NCI-H2107 treated with DMSO at 0.1 percent for 48 hours (cell line): ENCODE measurements around the gene BCL2A1.
"Not testable (repeated sequence)": the region's sequence is repeated elsewhere in the genome, so short reads cannot be mapped to it uniquely, and the experiment has no call there.

ENCODE experiments used
- DNase-seq: peaks from one replicate; lab custom pipeline; 2025; ENCODE audit not compliant: unreplicated experiment; lab: John Stamatoyannopoulos, UW

BCL2A1 gene

GRCh38 chr15:79989682-79990081 lies 18.7 kb upstream of the BCL2A1 start:
- no peak for DNase-seq

DNA sequence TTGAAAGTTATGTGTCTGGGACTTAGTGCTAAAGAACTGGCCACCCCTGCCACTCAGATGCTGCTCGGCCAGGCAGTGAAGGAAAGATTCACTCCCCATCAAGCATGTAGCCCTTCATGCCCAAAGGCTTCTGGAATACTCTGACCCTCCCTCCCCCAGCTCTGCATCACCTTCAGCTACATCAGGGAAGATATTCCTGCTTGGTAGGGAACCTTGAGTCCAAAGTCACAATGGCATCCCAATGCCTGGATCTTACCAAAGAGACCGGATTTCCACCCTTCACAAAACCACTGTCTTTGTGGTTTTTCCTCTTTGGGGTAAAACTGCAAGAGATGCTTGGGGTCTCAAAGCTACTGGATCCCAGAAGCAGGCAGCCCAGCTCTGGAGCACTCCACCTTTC lies 18.2 kb upstream of the BCL2A1 start:
- DNase-seq = no peak

GRCh38 chr15:79988448-79989117 lies 17.6 kb upstream of the BCL2A1 start:
- no peak for DNase-seq

DNA sequence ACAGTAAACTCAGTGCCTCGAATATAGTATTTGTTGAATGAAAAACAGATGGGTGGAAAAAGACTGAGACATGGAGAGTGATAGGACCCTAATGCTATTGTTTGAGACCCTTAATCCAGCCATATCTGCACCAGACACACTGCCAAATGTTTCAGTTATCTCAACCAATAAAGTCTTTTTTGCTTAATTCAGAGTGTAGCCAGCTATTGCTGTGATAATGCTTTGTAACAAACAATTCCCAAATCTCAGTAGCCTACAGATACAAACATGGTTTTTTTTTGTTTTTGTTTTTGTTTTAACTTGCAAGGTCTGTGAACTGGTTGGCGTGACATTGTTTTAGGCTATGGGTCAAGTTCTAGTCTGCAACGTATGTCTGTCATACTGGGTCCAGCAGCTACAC lies 17.0 kb upstream of the BCL2A1 start:
- DNase-seq = no peak

DNA sequence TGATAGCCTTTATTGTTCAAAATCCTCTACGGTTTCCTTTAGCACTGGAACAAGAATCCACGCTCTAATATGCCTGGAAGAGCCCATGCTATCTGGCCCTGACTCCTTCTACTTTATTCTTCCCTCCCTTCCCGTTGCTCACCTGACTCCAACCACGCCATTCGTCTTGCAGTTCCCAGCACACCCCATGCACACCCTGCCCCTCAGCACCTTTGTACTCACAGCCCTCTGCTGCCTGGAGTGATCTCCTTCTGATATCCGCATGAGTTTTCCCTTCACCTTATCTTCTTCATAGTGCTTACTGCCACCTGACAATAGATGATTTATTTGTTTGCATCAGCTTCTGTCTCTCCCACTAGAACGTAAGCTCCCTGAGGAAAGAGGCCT lies 16.6 kb upstream of the BCL2A1 start:
- DNase-seq = no peak

- DNase-seq = peak; percentile 3
Observed at GRCh38 chr15:79981831-79982455, 10.9 kb upstream of the BCL2A1 start.

GRCh38 chr15:79978655-79979514 lies 7.9 kb upstream of the BCL2A1 start:
- DNase-seq = no peak

- DNase-seq = no peak
Observed at GRCh38 chr15:79978260-79978654, 7.3 kb upstream of the BCL2A1 start.

DNA sequence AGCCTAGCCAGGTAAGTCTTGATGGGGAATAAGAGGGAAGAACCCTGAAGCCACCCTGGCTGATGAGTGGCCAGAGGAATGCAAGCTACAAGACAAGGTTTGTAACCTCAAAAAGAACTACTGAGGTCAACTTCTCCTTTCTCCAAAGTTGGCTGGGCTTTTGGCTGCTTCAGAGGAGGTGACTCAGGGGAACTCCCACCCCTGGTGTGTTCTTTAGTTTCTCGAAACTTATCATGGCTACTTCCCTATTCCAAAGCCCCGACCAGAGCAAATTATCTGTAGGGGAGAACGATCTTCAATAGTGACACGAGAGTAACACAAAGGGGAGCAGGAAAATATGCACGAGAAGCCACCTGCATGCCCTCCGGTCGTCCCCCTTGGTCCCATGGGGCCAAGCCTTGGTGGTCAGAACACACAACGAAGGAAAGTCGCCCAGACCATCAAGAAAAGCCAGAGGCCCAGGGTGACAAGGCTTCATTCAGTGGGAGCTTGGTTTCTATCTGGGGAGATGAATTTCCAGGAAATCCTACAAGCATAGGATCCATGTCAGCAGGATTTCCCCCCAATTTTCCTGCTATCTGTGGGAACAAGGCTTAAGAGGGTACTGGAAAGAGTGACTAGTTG lies 6.5 kb upstream of the BCL2A1 start:
- DNase-seq = no peak

DNA sequence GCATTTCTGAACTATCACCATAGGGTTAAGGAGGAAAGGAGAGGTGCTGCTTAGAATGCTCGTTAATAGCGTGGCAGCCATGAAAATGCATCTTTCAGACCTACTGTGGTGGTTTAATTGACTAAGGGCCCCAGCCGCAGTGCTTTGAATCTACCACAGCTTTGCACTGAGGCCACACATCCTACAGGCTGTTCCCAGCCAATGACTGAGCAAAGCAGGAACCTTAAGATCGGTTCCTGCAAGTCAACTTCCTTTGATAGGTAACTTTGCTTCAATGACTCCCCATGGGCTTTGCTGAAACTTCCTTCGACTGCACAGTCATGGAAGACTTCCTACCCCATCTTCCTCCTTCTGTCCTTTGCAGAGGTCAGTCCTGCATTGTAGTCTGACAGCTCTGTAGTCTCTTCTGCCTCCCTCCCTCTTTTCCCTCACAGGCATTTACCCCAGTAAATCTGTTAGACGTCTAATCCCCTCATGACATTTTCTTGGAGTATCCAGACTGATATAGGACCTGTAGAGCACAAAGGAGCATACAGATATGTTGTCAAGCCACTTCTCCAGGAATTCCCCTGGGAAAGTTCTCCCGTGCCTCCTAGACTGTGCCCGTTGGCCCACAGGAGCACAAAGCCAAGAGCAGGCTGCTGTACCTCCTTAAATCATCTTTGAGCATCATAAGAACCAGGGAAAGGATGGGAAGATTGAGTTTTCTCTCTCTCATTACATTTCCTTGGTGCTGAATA lies 2.6 kb upstream of the BCL2A1 start:
- no peak for DNase-seq

- no peak for DNase-seq
Observed at GRCh38 chr15:79972863-79973262, 1.9 kb upstream of the BCL2A1 start.

GRCh38 chr15:79970181-79970580 lies 815 bp downstream of the BCL2A1 start:
- DNase-seq = no peak

DNA sequence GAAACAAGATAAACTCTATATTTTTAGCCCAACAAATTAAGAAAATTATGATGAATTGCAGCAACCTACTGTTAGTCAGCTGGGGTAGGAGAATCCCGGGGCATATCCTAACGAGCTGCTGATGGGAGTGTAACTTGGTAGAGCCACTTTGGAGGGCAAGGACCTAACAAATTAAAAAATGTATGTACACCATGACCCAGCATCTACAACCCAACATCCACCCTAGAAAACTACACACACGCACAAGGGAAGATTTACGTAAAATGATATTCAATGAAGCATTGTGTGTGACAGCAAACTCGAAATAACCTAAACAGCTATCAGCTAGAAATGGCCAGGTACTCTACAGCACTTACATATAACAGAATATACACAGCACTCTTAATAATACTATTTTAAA lies 1.9 kb downstream of the BCL2A1 start:
- no peak for DNase-seq

DNA sequence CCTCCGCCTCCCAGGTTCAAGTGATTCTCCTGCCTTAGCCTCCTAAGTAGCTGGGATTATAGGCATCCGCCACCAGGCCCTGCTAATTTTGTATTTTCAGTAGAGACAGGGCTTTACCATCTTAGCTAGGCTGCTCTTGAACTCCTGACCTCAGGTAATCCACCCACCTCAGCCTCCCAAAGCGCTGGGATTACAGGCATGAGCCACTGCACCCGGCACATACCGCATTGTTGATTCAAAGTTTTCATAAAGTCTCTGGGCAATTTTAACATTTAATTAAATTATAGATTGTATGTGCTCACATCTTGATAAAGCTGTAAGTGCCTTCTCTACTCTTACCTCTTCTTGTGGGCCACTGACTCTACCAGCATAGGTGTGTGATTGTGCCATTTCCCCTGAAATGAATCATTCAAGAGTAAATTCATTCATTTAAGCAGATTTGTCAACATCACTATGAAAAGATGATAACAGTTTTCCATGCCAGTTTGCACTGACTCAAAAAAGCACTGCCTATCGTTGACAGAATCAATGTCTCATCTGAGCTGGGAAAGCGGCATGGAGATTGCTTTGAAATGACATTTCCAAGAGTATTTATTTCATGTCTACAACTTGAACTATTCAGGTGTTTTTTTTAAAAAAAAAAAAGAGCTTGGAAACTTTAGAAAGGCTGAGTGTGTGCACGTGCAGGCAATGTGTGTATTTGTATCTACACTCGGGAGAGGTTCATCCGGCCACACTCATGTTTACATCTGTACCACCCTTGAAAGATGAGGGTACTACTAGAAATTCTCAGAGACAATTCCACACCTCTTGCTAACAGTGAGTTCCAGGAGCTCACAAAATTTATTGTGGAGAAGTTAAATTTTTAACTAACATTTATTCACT lies 3.5 kb downstream of the BCL2A1 start:
- no peak for DNase-seq

- no peak for DNase-seq
Observed at GRCh38 chr15:79966634-79967297, 4.2 kb downstream of the BCL2A1 start.

DNA sequence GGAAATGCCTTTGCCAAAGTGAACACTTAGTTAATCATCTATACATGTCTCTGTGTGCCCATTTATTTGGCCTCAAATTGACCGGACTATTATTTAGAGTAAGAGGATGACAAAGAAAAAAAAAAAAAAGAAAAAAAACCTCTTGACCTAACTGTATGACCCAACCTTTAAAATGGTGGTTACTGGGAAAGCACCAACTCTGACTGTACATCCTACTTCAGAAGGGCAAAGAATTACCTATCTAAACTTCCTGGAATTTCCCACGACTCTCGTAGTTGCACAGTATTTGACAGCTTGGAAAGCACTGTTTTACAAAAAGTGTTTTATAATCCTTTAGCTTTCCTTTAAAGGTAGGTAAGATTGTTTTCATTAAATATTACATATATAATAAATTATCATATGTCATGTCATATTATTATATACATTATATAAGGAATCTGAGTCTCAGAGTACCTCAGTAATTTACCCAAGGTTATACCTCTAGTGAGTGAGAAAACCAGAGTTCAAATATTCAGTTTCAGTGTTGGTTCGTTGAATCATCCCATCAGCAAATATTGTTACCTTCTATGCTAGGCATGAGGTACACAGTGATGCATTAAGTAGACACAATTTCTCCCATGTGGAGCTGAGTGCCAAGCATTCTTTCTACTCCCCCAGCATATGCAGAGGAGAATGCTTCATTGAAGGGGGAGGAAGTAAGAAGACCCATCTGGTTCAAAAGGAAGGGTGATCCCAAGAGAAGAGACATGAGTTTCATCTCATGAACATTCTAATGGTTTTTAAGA lies 5.0 kb downstream of the BCL2A1 start:
- no peak for DNase-seq

DNA sequence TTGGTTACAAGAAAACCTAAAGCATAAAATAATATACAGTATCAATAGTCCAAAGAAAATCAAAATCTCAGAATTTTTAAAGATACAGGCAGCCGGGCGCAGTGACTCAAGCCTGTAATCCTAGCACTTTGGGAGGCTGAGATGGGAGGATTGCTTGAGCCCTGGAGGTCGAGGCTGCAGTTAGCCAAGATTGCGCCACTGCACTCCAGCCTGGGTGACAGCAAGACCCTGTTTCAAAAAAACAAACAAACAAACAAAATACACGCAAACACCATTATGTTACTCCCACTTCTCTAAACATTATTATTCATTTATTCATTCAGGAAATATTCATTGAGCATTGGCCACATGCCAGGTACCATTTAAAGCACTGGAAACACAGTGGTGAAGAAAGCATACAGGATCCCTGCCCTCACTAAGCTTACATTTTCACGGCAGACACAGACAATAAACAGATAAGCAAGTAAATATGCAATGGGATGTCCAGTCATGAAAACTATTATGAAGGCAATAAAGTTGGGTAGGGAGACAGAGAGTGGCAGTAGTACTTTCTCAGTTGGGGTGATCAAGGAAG lies 6.7 kb downstream of the BCL2A1 start:
- no peak for DNase-seq

- not testable (repeated sequence) for DNase-seq
Observed at GRCh38 chr15:79962921-79963320, 8.1 kb downstream of the BCL2A1 start.
